ENCODE results near the gene TRIM36. TPM values are rescaled to one million over a fixed set of nuclear protein-coding genes. Genes with fewer than 3 reads are reported as not detected.

The TRIM36 gene
- not detected for total RNA-seq
- not detected for polyA plus RNA-seq

GRCh38 chr5:115169487-115170133, at the start of gene TRIM36:
Gene TRIM36 (minus strand): TSS chr5:115169908. CDS start chr5:115169634, 274 bp downstream.
- H3K27ac ChIP-seq (ENCODE audit: insufficient read depth, low read length, poor library complexity, severe bottlenecking), result no peak within 1 kb of the TSS
- no peaks in the 10 kb centered on the region for H3K36me3 ChIP-seq (ENCODE audit: control insufficient read depth, insufficient read depth, low read length)
- Mint-ChIP-seq H3K4me3 (peak within 1 kb of the TSS; percentile 79 to 91 (median 86)), H3K27me3 (peaks cover 66% of the 10 kb centered on the region), H3K36me3 (no peaks in the 10 kb centered on the region), H3K4me1 (peaks cover 4 to 19% (median 8%) of the 10 kb centered on the region in 4 donors), H3K9me3 (peaks cover under 1 to 16% (median 7%) of the 10 kb centered on the region in 7 donors), H3K27ac (no peak within 1 kb of the TSS)
- DNase-seq (peak; percentile 75 to 90 (median 80)), ATAC-seq (ENCODE audit: low read depth in 2 of 2) (peak; percentile 94)
- peaks cover 40% of the 10 kb centered on the region for H3K27me3 ChIP-seq (ENCODE audit: control insufficient read depth, insufficient read depth, low read length)
- H3K4me1 ChIP-seq (ENCODE audit: control insufficient read depth, insufficient read depth, low read length, poor library complexity, severe bottlenecking), result peaks cover 20% of the 10 kb centered on the region
- H3K4me3 ChIP-seq (ENCODE audit: low read depth, low read length), result peak within 1 kb of the TSS; percentile 13
- peaks cover 5 to 15% of the 10 kb centered on the region in 2 experiments for H3K9me3 ChIP-seq (ENCODE audit: control insufficient read depth in 2 of 2, low read length in 2 of 2)

GRCh38 chr5:115214541-115214940, 44.8 kb upstream of the TRIM36 start:
- peaks cover 35% of the 10 kb centered on the region for H3K36me3 Mint-ChIP-seq
- ATAC-seq (ENCODE audit: low read depth in 2 of 2) (no peak), DNase-seq (no peak)
- peaks cover 38% of the 10 kb centered on the region for H3K36me3 ChIP-seq (ENCODE audit: control insufficient read depth, insufficient read depth, low read length)
- H3K27me3 ChIP-seq (ENCODE audit: control insufficient read depth, insufficient read depth, low read length), result no peaks in the 10 kb centered on the region
- no peaks in the 10 kb centered on the region for H3K4me1 ChIP-seq (ENCODE audit: control insufficient read depth, insufficient read depth, low read length, poor library complexity, severe bottlenecking)
- peaks cover 2 to 12% (median 5%) of the 10 kb centered on the region in 4 donors for H3K4me1 Mint-ChIP-seq
- no peak overlapping the region for H3K4me3 Mint-ChIP-seq
- H3K4me3 ChIP-seq (ENCODE audit: low read depth, low read length), result no peak overlapping the region
- H3K27ac Mint-ChIP-seq, result no peak overlapping the region
- no peaks in the 10 kb centered on the region for H3K9me3 Mint-ChIP-seq
- no peaks in the 10 kb centered on the region for H3K9me3 ChIP-seq (ENCODE audit: control insufficient read depth in 2 of 2, low read length in 2 of 2)
- no peaks in the 10 kb centered on the region for H3K27me3 Mint-ChIP-seq
- no peak overlapping the region for H3K27ac ChIP-seq (ENCODE audit: insufficient read depth, low read length, poor library complexity, severe bottlenecking)

- peaks cover 27% of the 10 kb centered on the region for H3K36me3 Mint-ChIP-seq
- H3K4me3 Mint-ChIP-seq, result peak overlapping the region in 1 of 4 donors; percentile 12
- ATAC-seq (ENCODE audit: low read depth in 2 of 2) (peak; percentile 83 to 93), DNase-seq (peak in 2 of 3 donors; percentile 46 to 84)
- peaks cover 7 to 17% (median 13%) of the 10 kb centered on the region in 4 donors for H3K4me1 Mint-ChIP-seq
- H3K9me3 Mint-ChIP-seq, result no peaks in the 10 kb centered on the region
- H3K9me3 ChIP-seq (ENCODE audit: control insufficient read depth in 2 of 2, low read length in 2 of 2), result no peaks in the 10 kb centered on the region
- H3K27me3 Mint-ChIP-seq, result no peaks in the 10 kb centered on the region
- no peaks in the 10 kb centered on the region for H3K27me3 ChIP-seq (ENCODE audit: control insufficient read depth, insufficient read depth, low read length)
- H3K27ac ChIP-seq (ENCODE audit: insufficient read depth, low read length, poor library complexity, severe bottlenecking), result no peak overlapping the region
- H3K4me1 ChIP-seq (ENCODE audit: control insufficient read depth, insufficient read depth, low read length, poor library complexity, severe bottlenecking), result no peaks in the 10 kb centered on the region
- H3K27ac Mint-ChIP-seq, result peak overlapping the region in 2 of 3 donors; percentile 5 to 80
- H3K4me3 ChIP-seq (ENCODE audit: low read depth, low read length), result peak overlapping the region; percentile 4
- H3K36me3 ChIP-seq (ENCODE audit: control insufficient read depth, insufficient read depth, low read length), result peaks cover 21% of the 10 kb centered on the region
These were observed 39.6 kb upstream of the TRIM36 start for GRCh38 chr5:115209279-115209678.

GRCh38 chr5:115202952-115203351, 33.2 kb upstream of the TRIM36 start:
- no peak for ATAC-seq (ENCODE audit: low read depth in 2 of 2)
- Histone ChIP-seq H3K36me3 (ENCODE audit: control insufficient read depth, insufficient read depth, low read length) (no peaks in the 10 kb centered on the region), H3K9me3 (ENCODE audit: control insufficient read depth in 2 of 2, low read length in 2 of 2) (no peaks in the 10 kb centered on the region), H3K27me3 (ENCODE audit: control insufficient read depth, insufficient read depth, low read length) (no peaks in the 10 kb centered on the region), H3K4me3 (ENCODE audit: low read depth, low read length) (no peak overlapping the region), H3K27ac (ENCODE audit: insufficient read depth, low read length, poor library complexity, severe bottlenecking) (no peak overlapping the region), H3K4me1 (ENCODE audit: control insufficient read depth, insufficient read depth, low read length, poor library complexity, severe bottlenecking) (no peaks in the 10 kb centered on the region)
- peaks cover 3% of the 10 kb centered on the region for H3K36me3 Mint-ChIP-seq
- peaks cover 0 to 5% (median 2%) of the 10 kb centered on the region in 7 donors for H3K9me3 Mint-ChIP-seq
- H3K4me1 Mint-ChIP-seq, result no peaks in the 10 kb centered on the region
- H3K27ac Mint-ChIP-seq, result peak overlapping the region in 1 of 3 donors; percentile 11
- no peak for DNase-seq
- peaks cover 5% of the 10 kb centered on the region for H3K27me3 Mint-ChIP-seq
- H3K4me3 Mint-ChIP-seq, result no peak overlapping the region

GRCh38 chr5:115196161-115196560, 26.5 kb upstream of the TRIM36 start:
- H3K27me3 ChIP-seq (ENCODE audit: control insufficient read depth, insufficient read depth, low read length), result no peaks in the 10 kb centered on the region

GRCh38 chr5:115194676-115195075, 25.0 kb upstream of the TRIM36 start:
- Histone ChIP-seq H3K9me3 (ENCODE audit: control insufficient read depth in 2 of 2, low read length in 2 of 2) (no peaks in the 10 kb centered on the region), H3K4me3 (ENCODE audit: low read depth, low read length) (no peak overlapping the region), H3K4me1 (ENCODE audit: control insufficient read depth, insufficient read depth, low read length, poor library complexity, severe bottlenecking) (no peaks in the 10 kb centered on the region), H3K27me3 (ENCODE audit: control insufficient read depth, insufficient read depth, low read length) (peaks cover 3% of the 10 kb centered on the region), H3K27ac (ENCODE audit: insufficient read depth, low read length, poor library complexity, severe bottlenecking) (no peak overlapping the region), H3K36me3 (ENCODE audit: control insufficient read depth, insufficient read depth, low read length) (no peaks in the 10 kb centered on the region)
- H3K4me3 Mint-ChIP-seq, result no peak overlapping the region
- no peak for ATAC-seq (ENCODE audit: low read depth in 2 of 2)
- DNase-seq, result no peak
- H3K9me3 Mint-ChIP-seq, result peaks cover 0 to 4% (median 2%) of the 10 kb centered on the region in 7 donors
- no peak overlapping the region for H3K27ac Mint-ChIP-seq
- peaks cover 31% of the 10 kb centered on the region for H3K27me3 Mint-ChIP-seq
- no peaks in the 10 kb centered on the region for H3K4me1 Mint-ChIP-seq
- H3K36me3 Mint-ChIP-seq, result no peaks in the 10 kb centered on the region

More at GRCh38 chr5:115196161-115196560, 26.5 kb upstream of the TRIM36 start:
- Mint-ChIP-seq H3K9me3 (peaks cover 0 to 5% (median 2%) of the 10 kb centered on the region in 7 donors), H3K27me3 (peaks cover 24% of the 10 kb centered on the region), H3K36me3 (no peaks in the 10 kb centered on the region), H3K4me3 (no peak overlapping the region), H3K4me1 (no peaks in the 10 kb centered on the region), H3K27ac (no peak overlapping the region)
- no peak overlapping the region for H3K27ac ChIP-seq (ENCODE audit: insufficient read depth, low read length, poor library complexity, severe bottlenecking)
- ATAC-seq (ENCODE audit: low read depth in 2 of 2), result no peak
- no peak overlapping the region for H3K4me3 ChIP-seq (ENCODE audit: low read depth, low read length)
- H3K9me3 ChIP-seq (ENCODE audit: control insufficient read depth in 2 of 2, low read length in 2 of 2), result no peaks in the 10 kb centered on the region
- H3K4me1 ChIP-seq (ENCODE audit: control insufficient read depth, insufficient read depth, low read length, poor library complexity, severe bottlenecking), result no peaks in the 10 kb centered on the region
- no peaks in the 10 kb centered on the region for H3K36me3 ChIP-seq (ENCODE audit: control insufficient read depth, insufficient read depth, low read length)
- DNase-seq, result no peak

GRCh38 chr5:115193295-115193694, 23.6 kb upstream of the TRIM36 start:
- Mint-ChIP-seq H3K27me3 (peaks cover 44% of the 10 kb centered on the region), H3K9me3 (peaks cover 0 to 2% (median 0%) of the 10 kb centered on the region in 7 donors), H3K27ac (no peak overlapping the region), H3K36me3 (no peaks in the 10 kb centered on the region), H3K4me3 (no peak overlapping the region), H3K4me1 (no peaks in the 10 kb centered on the region)
- no peak overlapping the region for H3K4me3 ChIP-seq (ENCODE audit: low read depth, low read length)
- ATAC-seq (ENCODE audit: low read depth in 2 of 2) (no peak), DNase-seq (no peak)
- no peaks in the 10 kb centered on the region for H3K9me3 ChIP-seq (ENCODE audit: control insufficient read depth in 2 of 2, low read length in 2 of 2)
- H3K27me3 ChIP-seq (ENCODE audit: control insufficient read depth, insufficient read depth, low read length), result peaks cover 12% of the 10 kb centered on the region
- H3K36me3 ChIP-seq (ENCODE audit: control insufficient read depth, insufficient read depth, low read length), result no peaks in the 10 kb centered on the region
- no peak overlapping the region for H3K27ac ChIP-seq (ENCODE audit: insufficient read depth, low read length, poor library complexity, severe bottlenecking)
- H3K4me1 ChIP-seq (ENCODE audit: control insufficient read depth, insufficient read depth, low read length, poor library complexity, severe bottlenecking), result no peaks in the 10 kb centered on the region

GRCh38 chr5:115192098-115192497, 22.4 kb upstream of the TRIM36 start:
- Mint-ChIP-seq H3K9me3 (peaks cover 0 to 2% (median 0%) of the 10 kb centered on the region in 7 donors), H3K27me3 (peaks cover 48% of the 10 kb centered on the region), H3K4me3 (no peak overlapping the region), H3K36me3 (no peaks in the 10 kb centered on the region), H3K27ac (no peak overlapping the region), H3K4me1 (no peaks in the 10 kb centered on the region)
- peaks cover 12% of the 10 kb centered on the region for H3K27me3 ChIP-seq (ENCODE audit: control insufficient read depth, insufficient read depth, low read length)
- H3K4me3 ChIP-seq (ENCODE audit: low read depth, low read length), result no peak overlapping the region
- ATAC-seq (ENCODE audit: low read depth in 2 of 2), result no peak
- DNase-seq, result no peak
- H3K9me3 ChIP-seq (ENCODE audit: control insufficient read depth in 2 of 2, low read length in 2 of 2), result no peaks in the 10 kb centered on the region
- H3K27ac ChIP-seq (ENCODE audit: insufficient read depth, low read length, poor library complexity, severe bottlenecking), result no peak overlapping the region
- H3K36me3 ChIP-seq (ENCODE audit: control insufficient read depth, insufficient read depth, low read length), result no peaks in the 10 kb centered on the region
- no peaks in the 10 kb centered on the region for H3K4me1 ChIP-seq (ENCODE audit: control insufficient read depth, insufficient read depth, low read length, poor library complexity, severe bottlenecking)
